Kidney epithelial cell (primary cell): ENCODE data around the gene GCSAML. TPM values are rescaled to one million over a fixed set of nuclear protein-coding genes. Genes with fewer than 3 reads are reported as not detected.

Experiments
- DNase-seq: peaks from one replicate; pipeline ENCODE4 v3.0.0-alpha.2; 2010; ENCODE audit warnings: low read depth
- H3K27me3 ChIP-seq: 2 replicates; pipeline ENCODE4 v1.6.0; 2011; ENCODE audit warnings: low read length; ENCODE audit not compliant: control insufficient read depth, insufficient read depth
- H3K36me3 ChIP-seq: 2 replicates; pipeline ENCODE4 v1.5.1; 2011; ENCODE audit warnings: low read length; ENCODE audit not compliant: control insufficient read depth, insufficient read depth
- H3K4me3 ChIP-seq: 2 replicates; pipeline ENCODE4 v1.5.1; 2011; ENCODE audit warnings: low read depth, mild to moderate bottlenecking, control low read depth, low read length
- total RNA-seq: library from RNA; depleted of rRNA; stranded (reverse); fragments of >200 nt; gene quantifications from 2 replicates; pipeline ENCODE4 v1.2.3, GENCODE V29; 2015
- TF ChIP-seq, protein P1 (sequence below): IDR thresholded peaks from 2 replicates; pipeline ENCODE4 v1.5.1; 2011; ENCODE audit warnings: mild to moderate bottlenecking, moderate library complexity, low read length, control low read depth, inconsistent platforms; ENCODE audit not compliant: insufficient read depth, poor library complexity, severe bottlenecking

Gene GCSAML
- total RNA-seq, 1 donor from 2014 or later, result 0.04 TPM

GRCh38 chr1:247576514-247576913, 27.6 kb downstream of the GCSAML start:
- H3K36me3 ChIP-seq, result no peaks in the 10 kb centered on the region
- no peak for DNase-seq
- TF ChIP-seq, protein P1, sequence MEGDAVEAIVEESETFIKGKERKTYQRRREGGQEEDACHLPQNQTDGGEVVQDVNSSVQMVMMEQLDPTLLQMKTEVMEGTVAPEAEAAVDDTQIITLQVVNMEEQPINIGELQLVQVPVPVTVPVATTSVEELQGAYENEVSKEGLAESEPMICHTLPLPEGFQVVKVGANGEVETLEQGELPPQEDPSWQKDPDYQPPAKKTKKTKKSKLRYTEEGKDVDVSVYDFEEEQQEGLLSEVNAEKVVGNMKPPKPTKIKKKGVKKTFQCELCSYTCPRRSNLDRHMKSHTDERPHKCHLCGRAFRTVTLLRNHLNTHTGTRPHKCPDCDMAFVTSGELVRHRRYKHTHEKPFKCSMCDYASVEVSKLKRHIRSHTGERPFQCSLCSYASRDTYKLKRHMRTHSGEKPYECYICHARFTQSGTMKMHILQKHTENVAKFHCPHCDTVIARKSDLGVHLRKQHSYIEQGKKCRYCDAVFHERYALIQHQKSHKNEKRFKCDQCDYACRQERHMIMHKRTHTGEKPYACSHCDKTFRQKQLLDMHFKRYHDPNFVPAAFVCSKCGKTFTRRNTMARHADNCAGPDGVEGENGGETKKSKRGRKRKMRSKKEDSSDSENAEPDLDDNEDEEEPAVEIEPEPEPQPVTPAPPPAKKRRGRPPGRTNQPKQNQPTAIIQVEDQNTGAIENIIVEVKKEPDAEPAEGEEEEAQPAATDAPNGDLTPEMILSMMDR, result peak; percentile 20
- no peak overlapping the region for H3K4me3 ChIP-seq
- no peaks in the 10 kb centered on the region for H3K27me3 ChIP-seq

DNA sequence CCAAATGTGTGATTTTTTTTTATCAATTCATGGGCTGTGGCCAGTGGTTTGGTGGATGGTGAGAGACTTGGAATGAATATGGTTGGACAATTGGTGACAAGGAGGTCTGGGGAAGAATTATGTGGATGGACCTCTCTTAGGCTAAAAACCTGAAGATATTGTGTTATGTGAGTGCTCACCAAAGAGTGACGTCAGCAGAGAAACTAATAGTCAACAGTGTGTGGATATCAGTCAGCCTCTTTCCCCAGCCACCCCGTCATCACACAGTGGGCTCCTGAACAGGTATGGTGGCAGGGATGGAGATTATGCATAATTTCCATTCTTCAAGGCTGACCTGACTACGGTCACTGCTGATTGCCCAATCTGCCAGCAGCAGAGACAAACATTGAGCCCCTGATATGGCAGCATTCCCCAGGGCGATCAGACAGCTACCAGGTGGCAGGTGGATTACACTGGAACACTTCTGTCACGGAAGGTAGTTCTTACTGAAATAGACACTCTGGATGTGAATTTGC, 30.1 kb downstream of the GCSAML start:
- Histone ChIP-seq H3K36me3 (no peaks in the 10 kb centered on the region), H3K4me3 (no peak overlapping the region), H3K27me3 (no peaks in the 10 kb centered on the region)
- TF ChIP-seq, protein P1, result no peak
- no peak for DNase-seq

DNA sequence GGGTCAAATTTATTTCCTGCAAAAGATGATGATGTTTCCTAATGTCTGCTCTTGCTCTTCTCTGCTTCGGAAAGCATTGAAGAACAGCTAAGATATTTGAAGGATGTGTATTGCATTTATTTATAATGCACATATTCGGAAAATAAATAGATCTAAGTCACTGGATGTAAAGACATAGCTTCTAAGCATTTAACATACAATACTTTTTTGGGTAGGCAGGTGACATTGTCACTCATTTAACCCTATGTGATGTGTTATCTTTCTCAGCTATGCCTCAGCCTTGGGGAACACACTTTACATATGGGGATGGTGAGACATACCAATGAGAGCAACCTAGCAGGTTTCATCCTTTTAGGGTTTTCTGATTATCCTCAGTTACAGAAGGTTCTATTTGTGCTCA, 39.1 kb downstream of the GCSAML start, which contains the start of gene OR2G2:
OR2G2 (plus strand) TSS at position 301 of the 400 bp plus-strand sequence; CDS start at position 301, 0 bp downstream.
- H3K27me3 ChIP-seq, result no peaks in the 10 kb centered on the region
- H3K4me3 ChIP-seq, result no peak within 1 kb of the TSS
- DNase-seq, result no peak
- no peaks in the 10 kb centered on the region for H3K36me3 ChIP-seq
- TF ChIP-seq, protein P1, result no peak

DNA sequence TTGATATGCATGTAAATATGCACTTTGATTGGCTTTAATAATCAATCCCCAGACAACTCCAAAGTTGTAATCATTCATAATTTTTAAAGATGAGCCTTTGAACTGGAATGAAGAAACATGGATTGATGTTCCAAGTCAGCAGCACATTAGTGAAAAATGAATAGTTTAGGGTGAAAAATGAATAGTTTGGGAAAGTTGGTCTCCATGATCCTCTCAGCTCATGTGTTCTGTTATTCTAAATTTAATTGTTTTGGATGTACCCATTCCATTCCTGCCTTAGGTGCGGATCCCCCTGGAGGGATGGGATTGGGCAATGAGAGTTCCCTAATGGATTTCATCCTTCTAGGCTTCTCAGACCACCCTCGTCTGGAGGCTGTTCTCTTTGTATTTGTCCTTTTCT, 56.4 kb downstream of the GCSAML start, which contains the start of gene OR2G3:
OR2G3 (plus strand) TSS at position 301 of the 400 bp plus-strand sequence; CDS start at position 301, 0 bp downstream.
- Histone ChIP-seq H3K27me3 (no peaks in the 10 kb centered on the region), H3K4me3 (no peak within 1 kb of the TSS), H3K36me3 (no peaks in the 10 kb centered on the region)
- no peak for DNase-seq
- TF ChIP-seq, protein P1, result no peak

- Histone ChIP-seq H3K4me3 (no peak overlapping the region), H3K36me3 (no peaks in the 10 kb centered on the region), H3K27me3 (no peaks in the 10 kb centered on the region)
- DNase-seq, result no peak
- TF ChIP-seq, protein P1, result no peak
These were observed 64.5 kb downstream of the GCSAML start for GRCh38 chr1:247613405-247613804.

GRCh38 chr1:247614625-247615024, 65.7 kb downstream of the GCSAML start:
- Histone ChIP-seq H3K36me3 (no peaks in the 10 kb centered on the region), H3K4me3 (no peak overlapping the region), H3K27me3 (no peaks in the 10 kb centered on the region)
- TF ChIP-seq, protein P1, result no peak
- no peak for DNase-seq

Other genes with a start within 250 kb of the GCSAML start
- 65.7 and 91.8 TPM in 2 replicates for gene ZNF496, start 217.3 kb upstream of the GCSAML start, total RNA-seq
- gene NLRP3, start 133.0 kb upstream of the GCSAML start, total RNA-seq, result 1.5 and 2.4 TPM in 2 replicates
- not detected in 2 replicates for gene OR2B11, start 91.0 kb upstream of the GCSAML start, total RNA-seq
- gene OR2C3, start 12.7 kb upstream of the GCSAML start, total RNA-seq, result 0.04 and 0.07 TPM in 2 replicates
- not detected in 2 replicates for gene OR2G2, start 39.2 kb downstream of the GCSAML start, total RNA-seq
- not detected in 2 replicates for gene OR2G3, start 56.5 kb downstream of the GCSAML start, total RNA-seq
- gene OR13G1, start 130.6 kb downstream of the GCSAML start, total RNA-seq, result not detected in 2 replicates
- gene OR6F1, start 167.5 kb downstream of the GCSAML start, total RNA-seq, result not detected in 2 replicates
- gene OR14K1, start 189.5 kb downstream of the GCSAML start, total RNA-seq, result not detected in 2 replicates
- not detected in 2 replicates for gene OR14A2, start 199.0 kb downstream of the GCSAML start, total RNA-seq
- not detected in 2 replicates for gene OR1C1, start 211.4 kb downstream of the GCSAML start, total RNA-seq